GM12872 (cell line): ENCODE data around the gene HNRNPK.

Experiments used
- CTCF ChIP-seq: IDR thresholded peaks from 3 replicates; pipeline ENCODE4 v1.5.1; 2011; ENCODE audit warnings: low read depth, mild to moderate bottlenecking, low read length, moderate library complexity; ENCODE audit not compliant: insufficient read depth

The HNRNPK gene

GRCh38 chr9:84000186-84000585 is 20.2 kb upstream of the HNRNPK start:
- no peak for TF ChIP-seq CTCF

GRCh38 chr9:83999141-83999918 is 19.3 kb upstream of the HNRNPK start:
- TF ChIP-seq CTCF, result no peak

- no peak for TF ChIP-seq CTCF
Measured at GRCh38 chr9:83996126-83996525, 16.1 kb upstream of the HNRNPK start.

GRCh38 chr9:83992901-83993300 is 12.9 kb upstream of the HNRNPK start:
- no peak for TF ChIP-seq CTCF

DNA sequence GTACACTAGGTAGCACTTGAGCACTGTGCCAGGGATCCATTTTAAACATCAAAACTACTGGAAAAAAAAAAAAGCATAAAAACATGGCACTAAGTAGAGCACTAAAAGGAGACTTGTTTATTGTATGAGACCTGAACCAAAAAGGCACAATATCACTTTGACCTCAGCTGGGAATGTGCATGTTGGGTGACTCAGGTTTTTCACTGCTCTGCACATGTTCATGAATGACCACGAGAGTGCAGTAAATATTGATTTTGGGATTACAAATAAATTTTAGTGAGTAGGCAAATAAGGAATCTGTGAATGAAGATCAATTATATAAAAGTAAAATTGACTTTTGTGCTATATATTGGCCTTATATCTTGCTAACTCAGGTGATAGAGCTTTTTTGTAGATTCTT is 12.4 kb upstream of the HNRNPK start:
- no peak for TF ChIP-seq CTCF

DNA sequence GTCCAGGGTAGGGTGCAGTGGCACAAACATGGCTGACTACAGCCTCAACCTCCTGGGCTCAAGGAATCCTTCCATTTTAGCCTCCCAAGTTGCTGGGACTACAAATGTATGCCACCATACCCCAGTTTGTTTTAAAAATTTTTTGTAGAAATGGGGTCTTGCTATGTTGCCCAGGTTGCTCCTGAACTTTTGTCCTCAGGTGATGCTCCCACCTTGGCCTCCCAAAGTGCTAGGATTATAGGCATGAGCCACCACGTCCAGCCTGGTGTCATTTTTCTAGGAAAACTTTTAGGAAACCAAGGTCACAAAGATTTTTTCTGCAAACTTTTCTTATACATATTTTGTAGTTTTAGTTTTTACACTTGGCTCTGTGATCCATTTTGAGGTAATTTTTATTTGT is 11.3 kb upstream of the HNRNPK start:
- no peak for TF ChIP-seq CTCF

DNA sequence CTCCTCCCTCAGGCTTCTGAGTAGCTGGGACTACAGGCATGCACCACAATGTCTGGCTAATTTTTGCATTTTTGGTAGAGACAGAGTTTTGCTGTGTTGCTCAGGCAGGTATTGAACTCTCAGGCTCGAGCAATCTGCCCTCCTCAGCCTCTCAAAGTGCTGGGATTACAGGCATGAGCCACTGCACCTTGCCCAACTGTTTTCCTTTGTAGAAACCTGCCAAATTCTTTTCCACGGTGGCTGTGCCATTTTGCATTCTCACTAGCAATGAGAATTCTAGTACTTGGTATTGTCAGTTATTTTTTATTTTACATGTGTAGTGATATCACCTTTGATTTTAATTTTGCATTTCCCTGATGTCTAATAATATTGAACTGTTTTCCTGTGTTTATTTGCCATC is 8.4 kb upstream of the HNRNPK start:
- TF ChIP-seq CTCF, result no peak

DNA sequence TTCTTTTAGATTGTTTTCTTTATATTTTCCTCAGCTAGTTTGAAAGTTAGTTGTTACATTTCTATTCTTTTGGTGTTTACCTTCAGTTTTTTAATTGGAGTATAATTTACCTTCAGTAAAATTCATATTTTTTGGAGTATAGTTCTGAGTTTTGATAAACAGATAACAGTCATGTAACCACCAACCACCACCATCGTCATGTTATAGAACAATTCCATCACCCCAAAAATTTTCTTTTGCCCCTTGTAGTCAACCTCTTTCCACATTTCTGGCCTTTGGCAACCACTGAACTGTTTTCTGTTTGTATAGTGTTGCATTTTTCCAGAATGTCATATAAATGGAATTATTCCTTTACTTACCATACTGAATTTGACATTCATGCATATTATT is 7.4 kb upstream of the HNRNPK start:
- no peak for TF ChIP-seq CTCF
